C4-2B (cell line): ENCODE data around the gene PEMT.

ENCODE experiments used
- H3K27ac ChIP-seq: fragments of 450-650 bp; 2 replicates; pipeline ENCODE4 v1.5.1; 2017
- CTCF ChIP-seq: fragments of 450-650 bp; conservative IDR thresholded peaks from 2 replicates; pipeline ENCODE4 v1.5.1; 2017; ENCODE audit warnings: mild to moderate bottlenecking
- ZFX ChIP-seq: fragments of 450-650 bp; IDR thresholded peaks from 2 replicates; pipeline ENCODE4 v1.6.1; 2017

The PEMT gene

DNA sequence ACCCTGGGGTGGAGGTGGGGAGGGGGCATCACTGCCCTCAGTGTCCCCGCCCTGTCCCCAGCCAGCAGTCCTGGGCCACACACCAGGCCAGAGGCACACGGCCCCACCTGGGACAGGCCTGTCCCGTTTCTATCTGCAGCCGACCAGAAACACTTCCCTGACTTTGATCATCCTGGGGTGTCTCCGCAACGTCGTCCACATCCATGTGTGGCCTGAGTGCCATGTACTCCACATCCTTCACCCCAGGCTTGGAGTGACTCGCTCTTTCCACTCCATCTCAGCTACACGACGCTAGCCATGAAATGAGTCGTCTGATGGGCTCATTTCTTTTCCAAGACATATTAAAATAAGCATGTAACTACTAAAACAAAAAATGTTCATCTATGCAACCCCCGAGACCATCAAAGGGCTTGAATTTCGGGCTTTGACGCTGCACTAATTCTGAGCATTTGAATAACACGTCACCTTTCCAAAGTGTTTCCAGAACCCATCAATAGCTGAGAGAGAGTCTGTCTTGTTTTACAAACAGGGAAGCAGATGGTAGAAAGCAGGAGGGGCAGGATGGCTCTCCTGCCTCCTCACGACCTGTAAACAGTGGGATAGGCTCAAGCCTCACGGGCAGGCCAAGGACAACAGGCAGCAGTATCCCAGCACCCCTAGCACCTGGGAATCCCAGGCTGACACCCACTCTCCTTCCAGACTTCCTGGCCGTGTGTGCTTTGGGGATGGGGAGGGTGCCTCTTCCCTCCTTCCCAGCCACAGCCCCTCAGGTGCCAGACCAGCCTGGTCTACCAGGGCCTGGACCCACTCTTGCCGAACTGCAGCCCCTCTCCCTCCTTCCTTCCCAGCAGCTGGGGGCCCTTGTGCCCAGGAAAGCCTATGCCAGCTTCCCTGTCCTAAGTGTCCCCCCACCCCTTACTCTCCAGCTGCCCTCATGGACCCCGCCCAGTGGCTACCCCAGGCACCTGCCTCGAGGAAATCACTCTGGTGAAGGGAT is 75.3 kb downstream of the PEMT start:
- H3K27ac ChIP-seq, result no peak overlapping the region
- TF ChIP-seq ZFX (no peak), CTCF (no peak)

DNA sequence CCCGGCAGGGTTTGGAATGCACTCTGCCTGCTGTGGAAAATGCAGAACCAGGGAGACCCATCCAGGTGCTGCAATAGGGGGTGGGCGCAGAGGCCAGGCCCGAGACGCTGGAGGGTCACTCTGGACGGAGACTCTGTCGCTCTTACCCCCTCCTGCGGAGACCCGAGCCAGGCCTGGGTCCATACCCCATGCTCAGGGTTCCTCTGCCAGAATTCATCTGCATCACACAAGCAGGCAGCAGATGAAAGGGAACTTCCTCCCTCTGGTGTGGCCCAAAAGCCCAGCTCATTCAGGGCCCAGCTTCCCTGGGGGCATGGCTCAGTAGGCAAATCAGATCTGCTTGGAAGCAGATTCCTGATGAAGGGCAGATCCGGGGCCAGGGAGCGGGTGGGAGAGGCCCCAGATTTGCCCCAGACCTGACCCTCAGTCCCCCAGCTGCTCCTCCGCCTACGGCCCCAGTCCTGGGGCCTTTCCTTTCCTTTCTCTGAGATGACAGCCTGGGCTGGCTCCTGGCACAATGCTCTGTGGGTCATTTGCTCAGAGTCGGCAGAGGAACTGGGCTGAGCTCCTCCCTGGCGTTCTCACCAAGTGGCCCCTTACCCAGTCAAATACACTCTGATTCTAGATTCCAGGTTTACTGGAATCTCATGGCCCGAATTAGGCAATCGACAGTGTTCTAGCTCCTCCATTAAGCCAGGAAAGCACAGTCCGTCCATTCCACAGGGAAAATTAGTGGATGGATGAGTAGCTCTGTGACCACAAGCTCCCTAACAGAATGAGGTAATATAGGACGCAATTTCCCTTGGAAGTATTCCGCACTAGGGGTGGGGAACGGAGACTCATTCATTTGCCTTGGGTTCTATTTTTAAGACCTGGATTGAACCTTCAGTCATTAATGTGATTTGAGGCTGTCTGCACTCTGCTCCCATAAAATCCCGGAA is 76.2 kb downstream of the PEMT start:
- TF ChIP-seq CTCF, result no peak
- no peak for TF ChIP-seq ZFX
- H3K27ac ChIP-seq, result no peak overlapping the region

DNA sequence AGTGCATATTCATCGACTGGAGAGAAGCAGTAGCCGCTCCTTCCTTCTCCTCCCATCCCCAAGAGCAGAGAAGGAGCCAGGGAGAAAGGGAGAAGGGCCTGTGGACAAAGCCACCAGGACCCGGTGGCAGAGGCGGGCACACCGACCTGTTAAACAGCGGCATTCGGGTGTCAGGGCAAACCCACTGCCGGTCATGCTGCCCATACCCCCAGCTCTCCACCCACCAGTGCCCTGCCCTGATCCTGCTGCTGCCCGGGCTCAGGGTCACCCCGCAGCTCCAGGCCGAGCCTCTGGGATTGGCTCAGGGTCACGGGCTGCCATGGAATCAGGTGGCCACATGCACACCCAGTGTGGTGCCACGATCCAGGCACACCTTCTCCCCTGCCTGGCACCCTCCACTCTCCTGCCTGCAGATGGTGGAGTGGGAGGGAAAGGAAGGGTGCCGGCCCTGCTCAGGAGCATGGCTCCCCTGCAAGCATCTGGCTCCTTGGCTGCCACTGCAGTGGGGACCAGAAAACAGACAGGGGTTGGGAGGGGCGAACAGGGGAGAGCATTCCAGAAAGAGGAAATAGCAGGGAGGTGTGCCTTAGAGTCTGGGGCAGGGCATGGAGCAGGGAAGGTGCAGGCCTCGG is 77.0 kb downstream of the PEMT start:
- H3K27ac ChIP-seq, result no peak overlapping the region
- TF ChIP-seq CTCF, result no peak
- TF ChIP-seq ZFX, result no peak

- H3K27ac ChIP-seq, result no peak overlapping the region
- no peak for TF ChIP-seq CTCF
- no peak for TF ChIP-seq ZFX
Observed at GRCh38 chr17:17513626-17514025, 77.9 kb downstream of the PEMT start.

GRCh38 chr17:17512866-17513265 is 78.6 kb downstream of the PEMT start:
- H3K27ac ChIP-seq, result no peak overlapping the region

More at GRCh38 chr17:17512866-17513265, 78.6 kb downstream of the PEMT start:
- TF ChIP-seq CTCF (no peak), ZFX (no peak)
